Activated CD4-positive, alpha-beta T cell treated with anti-CD3 and anti-CD28 coated beads for 48 hours (primary cell): ENCODE data around the gene KCNK3.
A peak's percentile ranks its signal among the peaks of the same experiment; 100 is the strongest.
"Not testable (repeated sequence)": the region's sequence is repeated elsewhere in the genome, so short reads cannot be mapped to it uniquely, and the experiment has no call there.

Source experiments
- DNase-seq: peaks from one replicate; pipeline ENCODE4 v3.0.0-alpha.2; 2020

Gene KCNK3

DNA sequence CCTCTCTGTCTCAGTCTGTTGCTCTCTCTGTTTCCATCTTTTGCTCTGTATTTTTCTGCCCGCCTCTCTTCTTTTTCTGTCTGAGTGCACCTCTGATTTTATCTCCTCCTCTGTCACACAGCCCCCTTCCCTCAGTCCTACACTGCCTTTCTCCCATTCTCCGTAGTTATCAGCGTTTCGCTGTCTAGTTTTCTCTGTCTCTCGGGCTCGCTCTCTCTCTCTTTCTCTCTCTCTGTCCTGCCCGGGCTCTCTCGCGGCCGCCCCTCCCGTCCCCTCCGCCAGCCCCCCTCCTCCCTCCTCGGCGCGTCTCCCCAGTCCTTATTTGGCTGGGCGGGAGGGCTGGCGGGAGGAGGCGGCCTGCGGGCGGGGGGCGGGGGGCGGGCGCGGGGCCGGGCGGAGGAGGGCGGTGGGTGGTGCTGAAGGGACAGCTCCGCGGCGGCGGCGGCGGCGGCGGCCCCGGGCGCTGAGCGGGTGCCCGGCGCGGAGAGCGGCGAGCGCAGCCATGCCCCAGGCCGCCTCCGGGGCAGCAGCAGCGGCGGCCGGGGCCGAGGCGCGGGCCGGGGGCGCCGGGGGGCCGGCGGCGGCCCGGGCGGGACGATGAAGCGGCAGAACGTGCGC, at the start of gene KCNK3:
KCNK3 (plus strand) TSS at position 444 of the 618 bp plus-strand sequence; CDS start at position 598, 154 bp downstream.
- DNase-seq: peak; percentile 59

DNA sequence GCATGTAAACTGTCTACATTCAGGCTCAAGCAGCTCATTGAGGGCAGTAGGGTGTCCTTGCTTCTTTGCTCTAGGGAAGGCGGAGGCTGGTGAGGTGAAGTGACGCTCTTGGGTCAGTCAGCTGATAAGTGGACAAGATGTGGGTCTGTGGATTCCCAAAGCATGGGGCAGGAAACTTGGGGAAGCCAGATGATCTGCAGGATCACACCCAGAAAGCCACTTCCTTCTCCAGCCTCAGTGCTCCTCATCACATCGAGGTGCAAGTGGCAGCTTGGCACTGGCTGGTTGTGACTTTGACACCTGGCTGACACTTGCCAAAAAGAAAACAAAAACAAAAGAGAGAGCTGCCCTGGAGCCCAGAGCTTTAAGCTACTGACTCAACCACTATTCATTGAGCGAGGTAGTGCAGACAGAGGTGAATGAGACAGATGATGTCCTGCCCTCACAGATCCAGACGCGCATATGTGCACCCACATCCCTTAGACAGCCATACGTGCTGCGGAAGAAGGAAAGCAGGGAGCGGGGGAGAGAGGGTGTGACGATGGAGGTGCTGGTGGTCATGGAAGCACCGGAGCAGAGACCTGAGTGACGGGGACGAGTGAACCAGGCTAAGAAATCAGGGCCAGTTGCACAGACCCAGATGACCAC, 48.2 kb upstream of the KCNK3 start:
- no peak for DNase-seq

DNA sequence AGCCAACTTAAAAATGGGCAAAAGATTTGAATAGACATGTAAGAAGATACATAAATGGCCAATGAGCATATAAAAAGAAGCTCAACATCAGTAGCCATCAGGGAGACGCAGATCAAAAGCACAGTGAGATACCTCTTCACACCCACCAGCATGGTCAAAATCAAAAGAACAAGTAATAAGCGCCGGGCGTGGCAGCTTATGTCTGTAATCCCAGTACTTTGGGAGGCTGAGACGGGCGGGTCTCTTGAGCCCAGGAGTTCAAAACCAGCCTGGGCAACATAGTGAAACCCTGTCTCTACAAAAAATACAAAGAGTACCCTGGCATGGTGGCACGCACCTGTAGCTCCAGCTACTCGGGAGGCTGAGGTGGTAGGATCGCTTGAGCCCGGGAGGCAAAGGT, 46.8 kb upstream of the KCNK3 start:
- DNase-seq: no peak

DNA sequence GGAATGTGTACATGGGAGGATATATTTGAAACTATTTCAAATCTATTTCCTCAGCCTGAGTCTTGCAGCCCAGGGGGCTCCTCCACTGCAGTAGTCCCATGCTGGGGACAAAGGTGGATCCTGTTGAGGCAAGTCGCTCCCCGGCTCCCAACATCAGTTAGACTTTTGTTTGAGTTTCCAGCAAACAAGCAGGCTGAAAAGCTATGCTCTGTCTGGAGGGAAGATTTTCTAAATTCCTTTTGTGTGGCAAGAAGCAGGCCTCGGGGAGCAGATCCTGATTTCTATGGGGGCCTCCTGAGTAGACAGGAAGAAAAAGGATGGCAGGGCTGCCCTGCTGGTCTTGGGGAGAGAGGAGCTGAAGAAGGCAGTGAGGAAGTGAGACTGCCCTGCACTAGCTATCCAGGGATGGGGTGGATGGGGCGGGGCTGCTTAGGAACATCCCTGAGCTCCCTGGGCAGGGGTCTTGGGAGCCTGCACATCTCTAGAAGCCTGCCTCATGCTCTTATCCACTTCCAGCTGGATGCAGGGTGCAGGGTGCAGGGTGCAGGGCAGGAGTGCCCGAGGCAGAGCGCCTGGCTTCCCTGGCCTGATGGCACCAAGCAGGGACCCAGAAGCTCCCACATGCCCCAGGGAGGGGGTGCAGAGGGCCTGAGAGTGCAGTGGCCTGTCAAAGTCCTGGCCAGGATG, 45.4 kb upstream of the KCNK3 start:
- no peak for DNase-seq

DNA sequence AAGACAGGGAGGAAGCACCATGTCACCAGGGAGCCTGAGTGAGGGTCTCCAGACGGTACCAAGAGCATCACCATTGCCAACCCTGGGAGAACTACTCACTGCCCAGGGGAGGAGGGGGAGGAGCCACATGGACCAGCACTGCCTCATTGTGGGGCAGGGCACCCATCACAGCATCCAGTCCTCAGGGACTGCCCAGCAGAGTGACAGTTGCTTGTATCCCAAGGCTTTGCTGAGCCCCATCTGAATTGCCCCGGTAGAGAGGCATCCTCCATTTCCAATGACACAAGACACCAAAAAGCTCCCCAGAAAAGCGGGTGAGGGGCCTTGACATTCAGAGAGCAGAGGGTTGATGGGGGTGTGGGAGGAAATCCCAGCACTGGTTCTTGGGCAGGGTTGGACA, 44.5 kb upstream of the KCNK3 start:
- DNase-seq: no peak

DNA sequence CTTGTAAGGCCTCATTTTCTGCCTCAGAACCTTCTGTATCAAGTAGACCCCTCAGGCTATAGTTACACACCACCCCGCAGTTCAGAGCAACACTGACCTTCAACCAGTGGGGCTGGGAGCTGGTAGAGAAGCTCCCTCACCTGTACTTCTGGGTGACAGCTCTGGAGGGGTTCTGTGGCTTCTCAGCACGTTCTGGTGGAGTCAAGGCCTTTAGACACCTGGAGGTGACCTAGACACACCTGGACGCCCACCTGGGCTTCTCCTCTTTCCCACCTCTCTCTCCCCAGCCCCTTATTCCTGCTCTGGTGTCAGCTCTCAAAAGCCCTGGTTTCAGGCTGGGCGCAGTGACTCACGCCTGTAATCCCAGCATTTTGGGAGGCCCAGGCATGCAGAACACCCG, 44.0 kb upstream of the KCNK3 start:
- DNase-seq: no peak

DNA sequence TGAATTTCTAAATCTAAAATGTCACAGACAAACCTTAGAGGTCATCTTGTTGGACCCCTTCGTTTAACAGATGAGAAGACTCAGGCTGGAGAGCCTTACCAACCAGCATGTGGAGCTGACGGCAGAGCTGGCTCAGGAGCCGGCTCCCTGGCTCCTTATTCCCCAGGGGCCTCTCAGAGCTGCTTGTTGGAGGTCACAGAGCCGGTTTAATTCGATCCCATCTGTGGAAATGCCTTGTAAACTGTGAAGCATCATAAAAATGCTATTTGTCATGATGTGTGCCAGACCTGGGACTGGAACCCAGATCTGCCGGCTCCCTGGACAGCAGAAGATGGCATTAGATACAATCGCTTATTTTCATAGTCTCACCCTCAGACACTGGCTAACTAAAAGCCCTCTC, 43.2 kb upstream of the KCNK3 start:
- DNase-seq: no peak

DNA sequence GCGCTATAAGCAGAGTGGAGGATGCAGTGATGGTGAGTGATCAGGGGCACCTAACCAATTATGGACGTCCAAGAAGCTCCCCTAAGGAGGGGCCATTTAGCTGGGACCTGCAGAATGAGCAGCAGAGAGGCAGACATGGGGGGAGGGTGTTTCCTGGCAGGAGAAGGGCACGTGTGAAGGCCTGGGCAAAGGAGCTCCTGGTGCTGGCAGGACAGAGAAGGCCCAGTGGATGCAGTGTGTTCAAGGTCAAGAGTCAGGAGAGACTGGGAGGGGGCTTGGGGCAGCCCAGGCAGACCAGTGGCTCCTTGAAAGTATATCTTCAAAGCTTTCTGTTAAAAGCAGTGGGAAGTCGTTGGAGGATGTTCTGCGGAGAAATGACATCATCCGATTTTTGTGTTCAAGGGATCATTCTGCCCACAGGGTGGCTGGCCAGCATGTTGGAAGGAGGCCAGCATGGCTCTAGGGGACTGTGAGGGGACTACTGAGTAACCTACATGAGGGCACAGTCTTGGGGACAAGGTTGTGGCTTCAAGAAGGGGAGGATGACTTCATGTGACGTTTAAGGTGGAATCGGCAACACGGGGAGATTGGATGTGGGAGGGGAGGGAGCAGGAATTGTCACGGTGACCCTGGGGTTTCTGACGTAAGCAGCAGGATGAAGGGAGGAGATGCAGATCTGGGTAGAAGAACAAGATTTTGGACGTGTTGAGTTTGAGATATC, 42.4 kb upstream of the KCNK3 start:
- no peak for DNase-seq

DNA sequence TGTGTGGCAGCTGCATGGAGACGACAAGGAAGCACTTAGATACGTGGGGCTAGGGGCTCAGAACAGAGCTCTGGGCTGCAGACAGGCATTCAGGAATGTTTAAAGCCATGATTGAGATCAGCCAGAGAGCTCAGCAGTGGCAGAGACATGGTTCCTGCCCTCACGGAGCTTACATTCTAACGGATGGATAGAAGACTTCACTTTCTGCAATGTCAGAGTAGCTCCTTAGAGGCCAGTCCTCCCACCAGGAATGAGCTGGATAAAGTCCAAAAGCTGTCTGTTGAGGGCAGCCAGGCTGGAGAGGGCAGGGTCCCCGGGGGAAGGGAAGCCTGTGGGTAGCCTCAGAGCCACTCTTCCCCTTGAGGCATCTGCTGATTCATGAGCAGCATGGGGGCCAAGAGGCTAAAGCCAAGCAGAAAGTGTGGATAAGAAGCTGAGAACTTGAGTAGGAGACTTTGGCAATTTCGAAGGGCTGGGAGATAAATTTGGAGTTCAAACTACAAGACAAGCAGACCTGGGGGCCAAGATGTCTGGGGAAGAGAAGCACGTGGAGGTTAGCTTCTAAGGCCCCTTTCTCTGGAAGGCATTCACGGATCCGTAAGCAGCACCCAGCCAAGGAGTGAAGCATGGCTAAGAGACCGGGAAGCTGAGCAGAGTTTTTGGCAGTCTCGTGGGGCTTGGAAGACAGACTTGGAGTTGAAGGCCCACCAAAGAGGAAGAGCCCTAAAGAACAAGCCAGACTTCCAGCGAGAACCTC, 41.6 kb upstream of the KCNK3 start:
- DNase-seq: no peak

DNA sequence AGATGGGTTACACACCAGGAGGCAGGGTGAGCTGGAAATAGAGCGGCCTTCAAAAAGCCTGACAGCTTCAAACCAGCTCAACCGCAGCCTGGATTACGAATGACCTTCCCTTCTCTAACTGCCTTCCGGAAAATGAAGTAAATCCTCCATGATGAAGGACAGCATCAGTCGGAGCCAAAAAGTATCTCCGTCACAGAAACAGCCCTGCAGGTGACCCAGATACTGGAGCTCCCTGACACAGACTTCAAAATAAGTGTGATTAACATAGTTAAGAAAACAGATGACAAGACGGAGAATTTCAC, 41.1 kb upstream of the KCNK3 start:
- no peak for DNase-seq

DNA sequence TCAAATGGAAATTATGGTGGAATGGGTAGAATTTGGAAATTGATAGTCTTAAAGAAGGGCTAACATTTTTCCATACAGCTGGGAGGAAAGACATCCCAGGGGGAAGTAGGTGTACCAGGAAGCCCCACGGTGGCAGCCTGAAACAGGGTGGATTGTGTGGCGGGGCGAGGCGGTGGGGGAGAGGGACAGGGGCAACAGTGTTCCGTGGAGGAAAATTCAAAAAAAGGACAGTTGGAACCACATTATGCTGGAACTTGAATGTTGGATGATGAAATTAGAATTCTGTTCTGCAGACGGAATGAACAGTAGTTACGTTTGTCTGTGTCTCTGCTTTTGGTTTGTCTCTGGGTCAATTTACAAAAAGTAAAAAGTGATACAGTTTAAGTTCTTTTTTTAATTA, 40.7 kb upstream of the KCNK3 start:
- DNase-seq: no peak

DNA sequence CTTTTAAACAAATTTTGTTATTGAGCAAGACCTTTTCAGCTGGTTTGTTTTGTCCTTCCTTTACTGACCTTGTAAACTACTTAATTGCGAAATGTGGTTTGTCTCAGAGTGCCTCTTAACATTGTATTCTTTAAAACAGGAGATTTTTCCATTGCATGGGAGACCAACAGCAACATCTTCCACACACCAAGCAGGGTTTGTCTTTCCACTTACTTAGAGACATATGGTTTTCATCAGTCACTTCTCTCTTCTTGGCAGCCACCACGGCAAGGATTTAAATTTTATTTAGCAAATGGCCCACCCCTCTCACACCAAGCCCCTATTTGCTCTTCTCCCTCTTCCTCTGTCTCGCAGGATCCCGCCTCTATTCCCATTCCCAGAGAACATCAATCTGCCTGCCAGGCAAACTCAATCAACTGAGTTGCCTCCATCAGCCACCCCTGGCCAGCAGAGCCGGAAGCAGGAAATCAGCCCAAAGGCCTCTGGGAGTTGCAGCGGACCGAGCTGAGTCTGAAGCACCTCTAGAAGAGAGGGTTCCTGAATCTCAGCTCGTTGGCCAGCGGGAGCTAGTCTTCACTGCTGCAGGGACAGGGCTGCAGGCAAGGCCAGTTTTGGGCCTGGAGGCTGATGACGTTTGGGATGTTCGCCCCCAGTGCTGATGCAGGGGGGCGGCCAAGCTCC, 40.0 kb upstream of the KCNK3 start:
- no peak for DNase-seq

DNA sequence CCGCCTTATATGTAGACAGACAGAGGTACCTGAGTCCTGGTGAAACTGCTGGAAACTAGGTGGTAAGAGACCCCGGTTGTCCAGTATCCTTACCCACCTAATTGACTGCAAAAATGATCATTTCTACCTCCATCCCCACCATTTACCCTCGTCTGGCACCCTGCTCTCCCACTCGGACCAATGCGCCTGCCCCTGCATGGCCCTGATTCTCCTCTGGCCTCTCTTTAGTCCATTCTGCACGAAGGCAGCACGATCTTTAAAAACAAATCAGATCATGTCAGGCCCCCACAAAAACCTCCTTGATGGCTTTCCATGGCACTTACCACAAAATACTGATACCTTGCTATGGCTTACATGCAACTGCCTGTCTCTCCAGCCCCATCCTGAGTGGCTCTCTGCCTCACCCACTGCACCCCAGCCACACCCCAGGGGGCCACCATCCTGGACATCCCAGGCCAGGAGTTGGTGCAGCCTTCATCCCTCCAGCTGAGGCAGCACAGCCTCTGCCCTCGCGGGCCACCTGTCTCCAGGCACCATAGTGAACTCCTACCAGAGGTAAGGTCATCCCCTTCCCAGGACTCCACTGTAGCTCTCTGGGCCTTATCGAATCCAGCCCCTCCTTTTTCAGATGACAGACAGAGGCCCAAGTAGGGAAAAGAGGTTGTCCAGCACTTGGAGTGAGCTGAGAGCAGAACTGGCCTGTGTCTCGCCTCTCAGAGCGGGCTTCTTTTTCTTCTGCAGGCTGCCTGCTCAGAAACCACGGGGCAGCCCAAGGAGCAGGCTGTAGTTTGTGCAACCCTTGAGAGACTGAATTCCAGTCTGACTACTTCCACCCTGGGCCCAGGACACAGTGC, 39.1 kb upstream of the KCNK3 start:
- no peak for DNase-seq

DNA sequence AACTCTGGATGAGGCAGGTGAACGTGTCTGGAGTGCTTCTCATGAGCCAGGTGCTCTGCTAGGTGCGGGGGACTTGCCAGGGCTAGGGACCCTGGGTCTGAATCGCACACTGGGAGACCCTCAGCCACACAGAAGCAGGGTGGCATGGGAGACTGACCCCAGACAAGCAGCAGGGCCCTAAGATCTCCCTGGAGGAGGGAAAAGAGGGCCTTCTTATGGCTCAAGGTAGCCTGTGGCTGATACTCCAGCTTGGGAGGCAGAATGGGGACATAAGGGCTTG, 38.5 kb upstream of the KCNK3 start:
- no peak for DNase-seq

DNA sequence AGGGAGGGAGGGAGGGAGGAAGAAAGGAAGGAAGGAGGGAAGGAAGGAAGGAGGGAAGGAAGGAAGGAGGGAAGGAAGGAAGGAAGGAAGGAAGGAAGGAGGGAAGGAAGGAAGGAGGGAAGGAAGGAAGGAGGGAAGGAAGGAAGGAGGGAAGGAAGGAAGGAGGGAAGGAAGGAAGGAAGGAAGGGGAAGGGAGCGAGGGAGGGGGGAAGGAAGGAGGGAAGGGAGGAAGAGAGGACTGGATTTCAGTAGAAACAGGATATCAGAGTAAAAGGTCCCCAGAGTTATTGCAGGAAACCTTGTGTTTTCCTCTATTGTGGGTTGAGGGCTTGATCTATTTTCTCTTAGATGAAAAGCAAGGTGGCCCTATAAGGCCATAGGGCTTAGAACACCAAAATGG, 37.4 kb upstream of the KCNK3 start:
- not testable (repeated sequence) for DNase-seq

DNA sequence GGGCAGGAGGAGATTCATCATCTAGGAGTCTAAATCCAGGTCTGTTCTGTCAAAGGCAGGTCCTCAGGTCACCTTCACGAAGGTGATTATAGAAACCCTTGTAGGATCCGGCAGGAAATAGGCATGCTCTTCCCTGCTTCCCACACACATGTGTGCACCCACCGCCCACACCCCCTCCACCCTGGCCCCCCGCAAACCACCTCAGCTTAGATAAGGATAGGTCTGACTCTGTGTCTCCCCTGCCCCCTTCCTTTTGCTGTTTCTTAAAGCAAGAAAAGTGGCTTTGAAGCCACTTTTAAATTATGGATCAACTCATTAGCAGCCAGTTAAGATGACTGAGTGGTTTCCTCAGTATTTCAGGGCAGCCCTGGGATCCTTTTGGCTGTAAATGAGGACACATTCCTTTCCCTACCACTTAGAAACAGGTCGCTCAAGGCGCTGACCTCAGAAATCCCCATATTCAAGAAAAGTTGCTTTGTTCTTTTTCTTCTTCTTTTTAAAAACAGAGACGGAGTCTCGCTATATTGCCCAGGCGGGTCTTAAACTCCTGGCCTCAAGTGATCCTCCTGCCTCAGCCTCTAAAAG, 36.8 kb upstream of the KCNK3 start:
- no peak for DNase-seq

DNA sequence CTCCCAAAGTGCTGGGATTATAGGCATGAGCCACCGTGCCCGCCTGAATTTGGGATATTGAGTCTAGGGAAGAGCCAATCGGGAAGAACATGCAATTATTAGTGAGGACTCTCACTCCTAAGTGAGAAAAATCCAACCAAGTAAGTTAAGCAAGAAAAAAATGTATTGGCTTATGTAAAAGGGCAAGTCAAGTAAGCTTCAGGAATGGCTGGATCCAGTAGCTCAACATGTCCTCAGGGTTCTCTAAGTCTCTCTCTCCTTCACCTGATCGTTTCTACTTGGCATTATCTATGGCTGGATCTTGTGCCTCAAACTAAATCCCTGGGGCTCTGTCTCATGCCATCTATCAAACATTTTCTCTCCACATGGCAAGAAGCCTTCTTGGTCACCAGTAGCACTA, 35.3 kb upstream of the KCNK3 start:
- DNase-seq: no peak

DNA sequence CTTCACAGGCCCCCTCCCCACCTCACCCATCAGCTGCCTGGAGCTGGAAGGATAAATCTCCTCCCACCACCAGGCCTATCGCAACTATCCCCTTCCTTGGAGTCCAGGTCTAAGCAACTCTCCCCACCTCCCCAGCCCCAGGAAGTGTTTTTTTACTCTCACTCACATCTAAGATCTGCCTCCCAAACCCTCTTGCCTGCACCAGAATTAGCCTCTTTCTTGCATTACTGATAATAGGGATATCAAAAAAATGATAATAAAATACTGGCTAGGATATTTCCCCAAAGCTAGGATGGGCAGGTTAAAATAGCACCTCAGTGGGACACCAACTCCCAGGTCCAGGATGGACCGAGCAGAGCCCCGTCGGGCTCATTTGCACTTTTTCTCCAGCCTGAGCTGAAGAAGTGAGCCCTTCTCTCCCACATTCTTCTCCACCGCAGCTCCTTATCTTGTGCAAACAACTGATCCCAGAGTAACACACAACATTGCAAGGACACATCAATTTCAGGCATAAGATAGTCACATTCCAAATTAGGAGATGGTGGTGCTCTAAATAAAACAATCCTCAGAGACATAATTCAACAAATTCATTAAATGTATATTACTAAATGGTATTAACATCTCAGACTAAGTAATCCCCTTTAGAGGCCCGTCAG, 33.7 kb upstream of the KCNK3 start:
- no peak for DNase-seq

DNA sequence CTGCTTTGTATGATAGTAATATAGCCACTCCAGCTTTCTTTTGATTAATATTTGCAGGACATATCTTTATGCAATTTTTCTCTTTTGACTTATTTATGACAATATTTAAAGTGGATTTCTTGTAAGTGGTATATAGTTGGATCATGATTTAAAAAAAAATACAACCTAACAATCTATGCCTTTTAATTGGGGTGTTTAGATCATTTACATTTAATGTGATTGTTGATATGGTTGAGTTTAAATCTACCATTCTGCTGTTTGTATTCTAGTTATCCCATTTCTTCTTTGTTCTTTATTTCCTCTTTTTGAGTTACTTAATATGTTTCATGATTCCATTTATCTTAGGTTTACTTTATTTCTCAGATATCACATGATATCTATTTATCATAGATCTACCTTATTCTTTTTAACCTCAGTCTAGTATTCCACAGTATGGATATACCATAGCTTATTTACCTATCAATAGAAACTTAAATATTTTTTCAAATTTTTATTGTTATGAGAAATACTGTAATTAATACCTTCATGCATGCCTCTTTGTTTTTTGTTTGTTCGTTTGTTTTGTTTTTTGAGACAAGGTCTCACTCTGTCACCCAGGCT, 32.1 kb upstream of the KCNK3 start:
- DNase-seq: no peak

DNA sequence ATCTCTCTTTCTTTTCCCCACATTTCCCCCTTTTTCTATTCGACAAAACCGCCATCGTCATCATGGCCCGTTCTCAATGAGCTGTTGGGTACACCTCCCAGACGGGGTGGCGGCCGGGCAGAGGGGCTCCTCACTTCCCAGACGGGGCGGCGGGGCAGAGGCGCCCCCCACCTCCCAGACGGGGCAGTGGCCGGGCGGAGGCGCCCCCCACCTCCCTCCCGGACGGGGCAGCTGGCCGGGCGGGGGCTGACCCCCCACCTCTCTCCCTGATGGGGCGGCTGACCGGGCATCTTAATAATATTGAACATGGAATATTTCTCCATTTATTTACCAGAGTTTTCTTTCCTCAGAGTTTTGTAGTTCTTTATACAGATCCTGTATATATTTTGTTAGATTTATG, 27.2 kb upstream of the KCNK3 start:
- DNase-seq: not testable (repeated sequence)

DNA sequence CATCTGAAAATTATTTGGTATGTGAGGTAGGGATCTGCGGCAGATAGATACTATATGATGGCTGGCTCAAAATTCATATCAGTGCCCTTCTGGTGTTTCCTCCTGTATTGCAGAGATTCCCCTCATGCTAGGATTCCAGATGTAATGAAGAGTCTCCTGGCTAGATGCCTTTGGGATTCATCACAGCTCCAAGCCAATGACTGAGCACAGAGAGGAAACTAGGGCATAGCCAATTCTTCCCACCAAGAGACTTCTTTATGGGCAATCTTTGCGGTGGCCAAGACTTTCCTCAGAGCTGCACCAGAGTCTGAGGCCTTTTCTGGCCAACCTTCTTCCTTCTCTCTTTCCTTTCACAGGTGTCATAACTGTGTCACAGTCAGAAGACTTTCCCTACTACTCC, 25.9 kb upstream of the KCNK3 start:
- DNase-seq: no peak
